ENCODE data around the gene ST3GAL4.

- TF ChIP-seq CTCF (IDR thresholded peaks at IDR 0.05): no peak
- no peak for TF ChIP-seq POLR2A (IDR thresholded peaks at IDR 0.05)
Observed at GRCh38 chr11:126460417-126461095, 105.1 kb downstream of the ST3GAL4 start.
